Stimulated activated CD8-positive, alpha-beta memory T cell treated with anti-CD3 and anti-CD28 coated beads, Interleukin-12 subunit alpha, Interleukin-12 subunit beta, amount 100 ng/mL, for 4 hours (primary cell): ENCODE measurements around the gene TNRC6B.

Experiments
- DNase-seq: peaks from one replicate; pipeline ENCODE4 v3.0.0-alpha.2; 2020; ENCODE audit warnings: low read depth

The TNRC6B gene

DNA sequence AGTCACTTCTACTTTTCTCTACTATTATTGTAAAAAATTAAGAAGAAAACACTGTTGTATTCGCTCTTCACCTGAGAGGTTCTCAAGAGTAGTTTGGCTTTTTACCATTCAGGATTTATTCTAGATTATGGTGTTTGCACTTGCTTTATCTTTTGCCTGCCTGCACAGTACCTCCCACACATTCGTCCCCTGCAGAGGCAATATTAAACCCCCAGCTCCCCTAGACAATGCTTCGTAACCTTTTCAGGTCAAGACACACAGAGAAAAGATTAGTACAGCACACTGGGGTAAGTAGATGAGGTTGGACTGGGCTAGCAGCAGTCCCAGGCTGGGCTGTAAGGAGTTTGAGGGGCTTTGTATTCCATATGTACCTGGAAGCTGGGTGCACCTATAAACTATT is 62.4 kb downstream of the TNRC6B start:
- DNase-seq: no peak

DNA sequence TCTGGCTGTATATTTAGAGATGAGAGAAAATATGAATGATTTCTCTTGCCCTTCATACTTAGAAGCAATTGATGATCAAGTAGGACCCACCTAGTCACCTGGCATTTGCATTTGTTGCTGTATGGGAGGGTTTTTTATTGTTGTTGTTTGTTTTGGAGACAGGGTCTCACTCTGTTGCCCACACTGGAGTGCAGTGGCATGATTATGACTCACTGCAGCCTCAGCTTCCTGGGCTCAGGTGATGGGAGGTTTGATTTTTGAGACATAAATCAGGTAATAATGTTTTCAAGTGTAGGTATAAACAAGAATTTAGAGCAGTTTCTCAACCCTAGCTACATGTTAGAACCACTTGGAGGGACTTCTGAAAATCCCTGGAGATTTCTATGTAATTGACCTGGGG is 63.0 kb downstream of the TNRC6B start:
- DNase-seq: no peak

DNA sequence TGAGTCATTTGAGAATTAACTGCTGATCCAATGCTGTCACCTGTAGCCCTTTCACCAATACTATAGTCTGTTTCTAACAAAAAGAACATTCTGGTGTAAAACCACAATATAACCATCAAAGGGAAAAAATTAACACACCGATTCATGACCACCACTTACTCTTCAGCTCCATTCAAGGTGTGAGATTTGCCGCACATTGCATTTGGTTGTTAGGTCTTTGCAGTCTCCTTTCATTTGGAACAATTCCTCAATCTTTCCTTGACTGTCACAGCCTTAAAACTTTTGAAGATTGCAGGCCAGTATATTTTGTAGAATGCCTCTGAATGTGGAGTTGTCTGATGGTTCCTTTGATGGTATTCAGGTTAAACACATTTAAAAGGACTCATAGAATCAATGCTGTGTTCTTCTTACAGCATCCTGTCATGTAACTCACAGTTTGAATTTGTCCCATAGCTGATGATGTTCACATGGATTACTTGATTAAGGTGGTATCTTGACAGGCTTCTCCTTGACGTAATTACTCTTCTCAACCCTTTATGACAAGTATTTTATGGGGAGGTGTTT is 63.6 kb downstream of the TNRC6B start:
- no peak for DNase-seq

DNA sequence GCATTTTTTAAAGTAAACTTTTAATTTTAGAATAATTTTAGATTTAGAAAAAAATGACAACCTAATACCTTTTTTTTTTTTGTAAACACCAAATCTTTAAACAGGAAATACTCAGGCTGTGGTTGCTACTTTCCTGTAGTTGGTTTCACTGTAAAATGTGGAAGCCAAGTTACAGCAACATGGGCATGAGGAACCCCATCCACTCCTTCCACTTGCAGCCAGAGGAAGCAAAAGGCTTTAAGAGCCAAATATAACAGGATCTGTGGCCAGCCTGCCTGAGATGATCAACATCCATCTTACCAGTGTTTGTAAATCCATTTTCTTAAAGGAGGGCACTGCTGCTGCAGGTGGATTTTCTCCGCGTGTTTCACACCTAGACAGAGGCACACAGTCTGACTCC is 66.2 kb downstream of the TNRC6B start:
- no peak for DNase-seq

DNA sequence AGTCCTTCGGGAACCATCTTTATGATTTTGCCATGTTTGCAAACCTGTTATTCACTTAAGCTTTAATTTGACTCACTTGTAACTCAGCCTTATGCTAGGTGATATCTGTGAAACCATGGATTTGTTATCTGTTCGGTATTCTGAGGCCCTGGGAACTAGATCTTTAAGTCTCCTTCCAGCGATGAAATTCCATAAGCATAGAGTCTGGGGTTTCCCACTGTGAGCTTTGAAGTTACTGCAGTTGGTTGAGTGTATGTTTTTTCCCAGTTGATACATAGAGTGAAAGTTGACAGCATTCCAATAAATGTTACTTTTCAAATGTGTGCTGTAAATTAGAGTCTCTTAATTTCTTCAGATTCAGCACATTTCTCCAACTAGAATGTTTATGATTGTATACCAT is 66.9 kb downstream of the TNRC6B start:
- no peak for DNase-seq

DNA sequence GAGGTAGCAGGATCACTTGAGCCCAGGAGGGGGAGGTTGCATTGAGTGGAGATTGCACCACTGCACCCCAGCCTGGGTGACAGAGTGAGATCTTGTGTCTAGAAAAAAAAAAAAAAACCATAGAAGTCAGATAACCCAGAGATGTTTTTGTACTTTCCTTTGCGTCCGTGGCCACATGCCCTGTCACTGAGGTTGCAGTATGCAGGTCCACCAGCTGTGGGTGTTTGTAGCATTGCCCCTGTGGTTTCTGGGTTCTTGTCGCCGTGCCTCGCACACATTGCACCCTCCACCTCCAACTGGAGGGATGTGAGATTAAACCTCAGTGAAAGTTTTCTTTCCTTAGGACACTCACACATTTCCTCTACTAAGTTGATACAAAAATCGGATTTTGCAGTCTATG is 70.3 kb downstream of the TNRC6B start:
- DNase-seq: peak; percentile 35

DNA sequence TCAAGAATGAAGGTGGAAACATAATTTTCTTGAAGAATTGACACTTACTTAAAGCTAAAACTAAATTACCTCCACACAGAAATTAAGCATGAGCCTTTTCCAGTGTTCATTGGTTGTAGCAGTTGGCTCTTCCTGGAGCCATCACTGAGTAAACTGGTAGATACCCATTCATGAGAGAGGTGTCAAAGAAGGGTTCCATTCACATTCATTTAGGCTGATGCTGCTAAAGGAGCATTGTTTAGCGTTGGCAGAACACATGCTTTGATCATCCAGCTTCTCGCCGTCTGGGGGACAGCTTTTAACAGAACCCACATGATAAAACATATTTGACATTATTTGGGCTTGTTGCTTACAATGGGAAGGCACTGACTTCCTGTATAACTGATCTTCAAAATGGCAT is 71.6 kb downstream of the TNRC6B start:
- no peak for DNase-seq

DNA sequence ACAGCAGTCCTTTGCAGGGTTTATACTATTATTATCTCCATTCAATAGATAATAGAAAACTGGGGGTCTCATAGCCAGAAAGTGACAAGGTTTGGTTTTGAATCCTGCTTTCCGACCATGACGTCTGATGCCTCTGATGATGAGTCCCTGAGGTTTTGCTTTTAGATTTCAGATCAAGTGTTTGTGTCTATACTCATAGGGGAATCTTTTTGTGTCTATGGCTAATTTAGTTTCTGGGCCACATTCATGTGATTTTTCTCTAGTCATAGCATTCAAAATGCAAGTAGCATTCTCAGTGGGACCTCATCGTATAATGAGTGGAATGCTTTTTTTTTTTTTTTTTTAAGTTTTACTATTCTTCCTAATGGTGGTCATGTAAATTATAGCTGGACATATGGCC is 72.9 kb downstream of the TNRC6B start:
- no peak for DNase-seq

DNA sequence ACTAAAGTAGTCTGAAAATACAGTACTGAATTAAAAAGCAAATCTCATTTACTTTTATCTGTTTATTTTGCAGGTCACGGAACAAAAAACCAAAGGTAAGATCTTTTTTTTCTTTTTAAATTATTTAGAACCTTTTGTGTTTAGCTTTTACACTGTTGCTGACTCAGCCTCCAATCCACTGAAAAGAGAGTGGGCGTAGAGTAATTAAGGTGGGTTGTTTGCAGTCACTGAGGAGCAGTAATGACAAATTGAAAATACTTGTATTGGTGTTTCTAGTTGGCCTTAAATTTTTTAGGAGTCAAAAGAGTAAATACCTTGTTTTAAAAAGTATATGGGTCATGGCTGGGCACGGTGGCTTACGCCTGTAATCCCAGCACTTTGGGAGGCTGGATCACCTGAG is 73.4 kb downstream of the TNRC6B start:
- DNase-seq: no peak

DNA sequence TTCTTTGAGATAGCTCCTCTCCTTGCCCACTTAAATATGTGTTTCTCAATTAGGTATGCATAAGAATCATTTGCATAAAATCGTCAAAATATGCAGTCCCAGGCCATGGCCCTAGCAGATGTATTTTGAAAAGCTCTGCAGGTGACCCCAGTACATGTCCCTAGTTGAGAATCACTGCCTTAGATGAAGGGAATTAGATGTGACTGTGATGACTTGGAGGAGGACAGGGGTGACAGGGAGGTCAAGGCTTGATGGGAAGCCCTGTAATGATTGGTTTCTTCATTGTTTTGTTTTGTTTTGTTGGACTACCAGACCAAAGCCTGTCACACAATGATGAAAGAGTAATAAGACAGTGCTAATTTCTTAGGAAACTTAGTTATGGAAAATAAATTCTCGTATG is 74.4 kb downstream of the TNRC6B start:
- no peak for DNase-seq

DNA sequence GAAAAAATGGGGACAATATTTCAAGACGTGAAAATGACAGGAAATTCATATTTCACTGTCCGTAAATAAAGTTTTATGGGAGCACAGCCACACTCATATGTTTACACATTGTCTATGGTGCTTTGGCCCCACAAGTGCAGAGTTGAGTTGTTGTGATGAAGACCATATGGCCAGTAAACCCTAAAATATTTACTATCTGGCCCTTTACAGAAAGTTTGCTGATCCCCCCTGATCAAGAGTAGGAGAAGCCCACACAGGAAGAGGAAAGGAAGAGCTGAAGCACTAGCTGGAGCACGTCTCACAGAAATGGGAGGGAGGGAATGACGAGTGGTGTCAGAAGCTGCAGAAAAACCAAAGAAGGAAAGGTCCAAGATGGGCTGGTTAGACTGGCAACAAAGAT is 78.8 kb downstream of the TNRC6B start:
- DNase-seq: no peak

DNA sequence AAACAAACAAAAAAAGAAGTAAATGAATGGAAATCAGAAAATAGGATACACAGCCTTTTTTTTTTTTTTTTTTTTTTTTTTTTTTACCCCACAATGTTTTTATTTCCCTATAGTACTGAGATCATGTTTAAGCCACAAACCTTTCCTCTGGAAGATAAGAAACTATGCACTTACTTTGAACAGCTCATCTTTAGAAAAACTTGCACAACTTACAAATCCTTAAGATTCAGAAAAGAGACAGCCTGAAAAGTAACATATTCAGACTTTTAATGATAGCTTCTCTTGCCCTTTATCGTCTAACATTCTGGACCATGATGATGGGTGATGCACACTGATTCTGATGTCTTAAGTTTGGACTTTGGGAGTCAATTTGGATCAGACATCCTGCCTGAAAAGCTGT is 80.3 kb downstream of the TNRC6B start:
- DNase-seq: no peak

DNA sequence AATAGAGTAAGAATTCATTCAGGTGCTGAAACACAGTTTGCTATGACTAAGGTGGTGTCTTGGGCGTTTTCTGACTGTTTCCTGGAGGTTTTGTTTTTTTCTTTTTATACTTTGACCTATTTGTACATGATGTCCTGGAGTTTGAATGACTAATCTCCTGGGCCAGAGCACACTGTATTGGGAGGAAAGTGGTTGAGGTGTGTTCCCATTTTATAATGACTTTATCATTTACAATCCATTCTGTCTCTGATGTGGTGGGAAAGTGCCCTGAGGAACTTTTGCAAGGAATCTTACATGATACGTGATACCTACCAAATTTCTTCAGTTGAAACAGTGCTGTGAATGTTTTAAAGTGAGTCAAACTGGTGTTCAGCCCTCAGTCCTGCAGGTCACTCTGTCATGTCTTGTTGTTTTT is 80.8 kb downstream of the TNRC6B start:
- DNase-seq: no peak

DNA sequence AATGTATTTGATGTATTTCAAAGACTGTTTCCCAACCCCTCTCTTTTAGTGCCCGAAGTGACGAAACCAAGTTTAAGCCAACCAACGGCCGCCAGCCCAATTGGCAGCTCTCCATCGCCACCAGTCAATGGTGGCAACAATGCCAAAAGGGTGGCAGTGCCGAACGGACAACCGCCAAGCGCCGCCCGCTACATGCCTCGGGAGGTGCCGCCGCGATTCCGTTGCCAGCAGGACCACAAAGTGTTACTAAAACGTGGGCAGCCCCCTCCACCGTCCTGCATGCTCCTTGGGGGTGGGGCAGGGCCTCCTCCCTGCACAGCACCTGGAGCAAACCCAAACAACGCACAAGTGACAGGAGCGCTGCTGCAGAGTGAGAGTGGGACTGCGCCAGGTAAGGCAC is 84.1 kb downstream of the TNRC6B start:
- no peak for DNase-seq

DNA sequence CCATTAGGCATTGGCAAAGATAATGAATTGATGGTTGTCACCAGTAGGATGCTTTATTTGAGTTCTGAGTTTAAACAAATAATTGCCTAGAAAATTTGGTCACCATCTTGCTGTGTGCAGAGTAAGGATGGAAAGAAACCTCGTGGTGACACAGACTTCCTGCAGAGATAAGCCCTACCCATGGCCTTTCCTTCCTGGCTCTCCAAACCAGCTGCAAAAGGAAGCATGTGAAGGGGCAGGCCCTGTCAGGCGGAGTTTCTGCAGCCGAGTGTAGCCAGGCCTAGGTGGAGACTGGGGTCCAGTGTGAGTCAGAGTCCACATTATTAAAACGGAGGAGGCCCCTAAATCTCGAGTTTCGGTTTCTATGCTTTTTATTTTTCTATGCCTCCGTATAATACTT is 85.5 kb downstream of the TNRC6B start:
- no peak for DNase-seq

DNA sequence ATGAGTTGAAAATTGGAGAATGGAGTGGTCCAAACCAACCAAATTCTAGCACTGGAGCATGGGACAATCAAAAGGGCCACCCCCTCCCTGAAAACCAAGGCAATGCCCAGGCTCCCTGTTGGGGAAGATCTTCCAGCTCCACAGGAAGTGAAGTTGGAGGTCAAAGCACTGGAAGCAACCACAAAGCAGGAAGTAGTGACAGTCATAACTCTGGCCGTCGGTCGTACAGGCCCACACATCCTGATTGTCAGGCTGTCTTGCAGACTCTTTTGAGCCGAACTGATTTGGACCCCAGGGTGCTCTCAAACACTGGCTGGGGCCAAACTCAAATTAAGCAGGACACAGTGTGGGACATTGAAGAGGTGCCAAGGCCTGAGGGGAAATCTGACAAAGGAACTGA is 88.1 kb downstream of the TNRC6B start:
- DNase-seq: no peak

DNA sequence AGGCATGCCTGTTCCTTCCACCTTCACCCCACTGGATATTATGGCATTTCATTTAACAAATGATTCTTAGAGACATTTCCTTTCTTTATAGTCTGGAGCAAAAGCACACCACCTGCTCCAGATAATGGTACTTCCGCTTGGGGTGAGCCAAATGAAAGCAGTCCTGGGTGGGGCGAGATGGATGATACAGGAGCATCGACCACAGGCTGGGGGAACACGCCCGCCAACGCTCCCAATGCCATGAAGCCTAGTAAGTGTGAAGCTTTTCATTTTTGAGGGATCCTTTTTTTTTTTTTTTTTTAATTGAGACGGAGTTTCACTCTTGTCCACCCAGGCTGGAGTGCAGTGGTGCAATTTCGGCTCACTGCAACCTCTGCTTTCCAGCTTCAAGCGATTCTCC is 92.3 kb downstream of the TNRC6B start:
- no peak for DNase-seq

DNA sequence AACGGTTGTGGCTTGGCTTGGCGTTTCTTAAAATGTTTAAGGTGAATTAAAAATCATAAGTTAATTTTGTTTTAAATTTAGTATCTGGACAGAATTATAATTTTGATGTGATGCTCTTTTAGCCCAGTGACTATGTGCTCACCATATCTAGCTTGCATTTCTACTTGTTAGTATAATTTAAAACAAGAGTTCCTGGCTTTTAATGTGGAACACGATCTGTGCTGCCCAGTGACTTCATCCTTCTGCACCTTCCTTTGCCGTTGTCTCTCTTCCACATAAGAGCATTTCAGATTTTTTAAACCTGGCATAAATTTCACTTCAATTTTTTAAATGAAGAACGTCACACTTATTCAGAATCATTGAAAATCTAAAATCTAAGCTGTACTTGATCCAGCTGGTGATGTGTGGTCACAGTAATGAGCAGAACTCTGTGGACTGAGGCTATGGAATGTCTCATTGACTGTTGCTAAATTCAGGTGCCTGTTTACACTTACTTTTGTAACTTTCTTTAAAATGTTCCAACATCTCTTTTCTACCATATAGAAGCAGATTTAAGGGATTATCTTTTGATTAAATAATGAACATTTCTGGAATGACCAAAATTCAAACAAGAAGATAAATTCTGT is 93.1 kb downstream of the TNRC6B start:
- DNase-seq: no peak

DNA sequence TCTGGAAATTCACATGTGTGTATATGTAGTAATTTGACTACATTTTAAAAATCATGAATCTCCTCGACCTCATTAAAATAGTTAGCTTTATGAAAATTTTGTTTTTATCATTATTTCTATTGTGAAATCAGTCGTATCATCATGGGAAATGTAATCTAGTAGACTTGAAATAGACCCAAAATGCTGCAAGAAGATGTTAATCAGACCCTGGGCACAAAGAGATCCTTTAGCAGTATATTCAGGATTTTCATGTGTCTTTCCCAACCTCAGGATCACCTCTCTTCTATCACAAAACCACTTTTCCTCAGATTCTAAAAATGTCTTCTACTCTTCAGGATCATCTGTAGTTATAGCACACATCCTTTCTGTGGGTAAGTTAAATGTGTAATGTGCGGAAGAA is 93.7 kb downstream of the TNRC6B start:
- no peak for DNase-seq

DNA sequence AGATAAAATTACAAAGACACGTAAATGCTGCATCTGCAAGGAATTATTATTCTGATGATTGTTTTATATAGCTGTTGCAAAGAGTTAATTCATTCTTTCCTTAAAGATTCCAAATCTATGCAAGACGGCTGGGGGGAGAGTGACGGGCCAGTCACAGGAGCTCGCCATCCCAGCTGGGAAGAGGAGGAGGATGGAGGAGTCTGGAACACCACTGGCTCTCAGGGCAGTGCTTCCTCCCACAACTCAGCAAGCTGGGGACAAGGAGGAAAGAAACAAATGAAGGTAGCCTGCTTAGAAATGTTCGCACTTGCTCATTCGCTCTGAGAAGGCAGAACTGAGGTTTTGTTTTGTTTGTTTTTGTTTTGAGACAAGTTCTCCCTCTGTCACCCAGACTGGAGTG is 95.6 kb downstream of the TNRC6B start:
- DNase-seq: no peak

DNA sequence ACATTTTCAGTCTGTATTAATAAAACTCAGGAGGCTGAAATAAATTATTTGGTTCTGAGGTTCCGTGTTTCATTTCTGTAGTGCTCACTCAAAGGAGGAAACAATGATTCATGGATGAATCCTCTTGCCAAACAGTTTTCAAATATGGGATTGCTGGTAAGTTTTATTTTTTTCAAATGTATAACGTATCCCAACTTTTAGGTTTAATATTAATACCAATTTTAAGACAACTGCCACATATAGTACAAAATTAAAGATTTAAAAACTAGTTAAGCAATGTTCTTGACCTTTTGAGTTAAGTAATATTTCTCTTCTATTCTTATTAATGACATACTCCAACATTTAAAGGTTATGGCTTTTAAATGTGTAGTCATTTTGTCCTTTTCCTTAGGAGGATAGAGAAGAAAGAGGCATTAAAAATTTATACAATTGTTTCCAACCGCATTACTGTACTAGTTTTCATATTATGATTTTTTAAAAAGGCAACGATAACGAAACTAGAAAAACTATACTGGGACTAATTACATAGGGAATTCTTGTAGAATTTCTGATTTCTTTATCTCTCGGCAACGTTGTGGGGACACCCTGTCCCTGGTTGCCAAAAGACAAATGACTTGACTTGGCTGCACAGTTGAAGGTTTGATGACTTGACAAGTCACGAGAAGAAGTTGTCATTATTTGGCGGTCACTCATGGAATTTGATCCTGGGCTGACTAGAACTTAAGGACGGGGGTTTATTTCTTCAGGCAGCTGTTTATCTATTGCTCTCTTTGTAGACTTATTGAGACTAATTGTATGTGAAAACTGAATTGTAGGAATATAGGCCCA is 99.5 kb downstream of the TNRC6B start:
- no peak for DNase-seq

DNA sequence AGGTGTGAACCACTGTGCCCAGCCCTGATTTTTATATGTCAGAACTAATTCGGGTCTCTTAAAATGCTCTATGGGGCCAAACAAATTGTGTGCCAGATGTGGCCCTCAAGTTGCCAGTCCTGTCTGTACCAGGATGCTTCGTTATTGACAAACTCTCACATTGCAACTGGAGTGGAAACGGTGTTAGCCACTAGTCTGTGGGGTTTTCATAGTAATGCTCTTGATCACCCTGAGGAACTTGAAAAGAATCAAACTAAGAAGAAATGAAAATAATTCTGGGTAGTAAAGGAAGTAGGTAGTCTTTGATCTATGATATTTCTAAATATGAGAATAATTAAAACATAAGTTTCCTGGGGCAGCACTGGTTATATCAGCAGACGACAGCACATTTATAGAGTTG is 101.3 kb downstream of the TNRC6B start:
- no peak for DNase-seq

DNA sequence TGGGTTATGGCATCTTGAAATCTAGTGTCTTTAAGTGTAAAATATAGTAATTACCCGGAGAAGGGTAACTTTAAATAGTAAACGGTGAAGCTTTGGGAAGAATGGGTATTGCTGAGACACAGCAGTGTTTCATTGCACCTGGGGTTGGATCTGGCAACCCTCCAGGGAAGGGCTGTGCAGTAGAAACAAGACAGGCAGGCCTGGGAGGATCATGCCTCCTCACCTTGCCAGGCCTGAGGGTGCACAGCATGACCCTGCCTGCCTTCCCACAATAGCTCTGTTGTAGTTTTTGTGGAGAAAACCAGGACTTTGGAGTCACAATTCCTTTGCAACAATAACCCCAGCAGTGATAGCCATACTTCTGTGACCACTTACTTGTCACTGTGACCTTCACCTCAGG is 104.0 kb downstream of the TNRC6B start:
- no peak for DNase-seq

DNA sequence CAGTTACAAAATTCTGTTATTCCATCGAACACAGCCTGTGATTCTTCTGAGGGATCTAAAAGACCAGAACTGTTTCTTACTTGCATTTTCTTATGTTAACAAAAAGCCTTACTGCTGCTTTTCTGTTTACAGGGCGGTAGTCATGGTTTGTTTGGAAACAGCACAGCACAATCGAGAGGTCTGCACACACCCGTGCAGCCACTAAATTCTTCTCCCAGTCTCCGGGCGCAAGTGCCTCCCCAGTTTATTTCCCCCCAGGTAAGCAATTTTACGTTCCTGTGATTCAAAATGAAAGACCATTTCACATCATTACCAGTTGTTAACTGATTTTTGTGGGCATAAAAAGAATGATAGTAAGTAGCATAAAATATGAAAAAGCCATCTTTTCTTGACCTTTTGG is 107.8 kb downstream of the TNRC6B start:
- DNase-seq: no peak
